Esophagus squamous epithelium (tissue), 5 donors: ENCODE results near the gene ITGB8. TPM values are rescaled to one million over a fixed set of nuclear protein-coding genes. Genes with fewer than 3 reads are reported as not detected.
A peak's percentile ranks its signal among the peaks of the same experiment; 100 is the strongest.

Source experiments
- DNase-seq: peaks from one replicate; lab custom pipeline; 2025; lab: John Stamatoyannopoulos, UW
- H3K27ac ChIP-seq, 4 donors: fragments of 200-600 bp; sonication (generic); one replicate each; pipeline ENCODE4 v1.5.1; 2016 to 2019; ENCODE audit warnings: mild to moderate bottlenecking in 1 of 4
- H3K27me3 ChIP-seq, 4 donors: fragments of 200-600 bp; sonication (generic); 1 replicate in 3 of 4; 2 replicates in 1 of 4; pipeline versions ENCODE4 v1.5.1 to v1.6.0; 2017 to 2021; ENCODE audit warnings: antibody characterized with exemption in 1 of 4
- H3K36me3 ChIP-seq, 3 donors: fragments of 200-600 bp; sonication (generic); one replicate each; pipeline ENCODE4 v1.5.1; 2016 to 2019
- H3K4me1 ChIP-seq, 3 donors: fragments of 200-600 bp; sonication (generic); one replicate each; pipeline ENCODE4 v1.5.1; 2017 to 2019
- H3K4me3 ChIP-seq, 4 donors: fragments of 200-600 bp; sonication (generic); 1 replicate in 3 of 4; 2 replicates in 1 of 4; pipeline ENCODE4 v1.5.1; 2016 to 2019; ENCODE audit warnings: mild to moderate bottlenecking in 2 of 4, moderate library complexity in 1 of 4
- H3K9me3 ChIP-seq, 3 donors: fragments of 200-600 bp; sonication (generic); one replicate each; pipeline ENCODE4 v1.5.1; 2016 to 2019
- POLR2A ChIP-seq, 4 donors: fragments of 450-650 bp; IDR thresholded peaks; one replicate each; pipeline ENCODE4 v1.6.1; 2017; ENCODE audit warnings: antibody characterized with exemption in 4 of 4, mild to moderate bottlenecking in 4 of 4, moderate library complexity in 3 of 4
- WGBS, 2 donors: methylation state at CpG; one replicate each; pipeline ENCODE4 v1.1.5; 2018; 5-methylcytosine and 5-hydroxymethylcytosine counted together
- intact Hi-C: fragments of 100-400 bp; cut with DNase I; formaldehyde crosslinking; loops from one replicate; pipeline ENCODE4 v1.15.0; 2022
- total RNA-seq, 4 donors: library from RNA; depleted of rRNA; stranded (reverse); fragments of >200 nt; gene quantifications; one replicate each; pipeline ENCODE4 v1.1.0, GENCODE V29; 2016
- TF ChIP-seq, protein P1 (sequence below), 6 experiments: fragments of 450-650 bp in 4 of 6; fragments of 200-600 bp in 2 of 6; sonication (generic) in 2 of 6; IDR thresholded peaks; one replicate each; pipeline ENCODE4 v1.5.1; 2016 to 2019; ENCODE audit warnings: antibody characterized with exemption in 6 of 6, mild to moderate bottlenecking in 4 of 6, moderate library complexity in 4 of 6
- donor health status: DM: yes; HTN: yes; CAD: no.

The ITGB8 gene
- total RNA-seq, 4 donors from 2014 or later: 23.5 to 30.6 (median 27.4) TPM

DNA sequence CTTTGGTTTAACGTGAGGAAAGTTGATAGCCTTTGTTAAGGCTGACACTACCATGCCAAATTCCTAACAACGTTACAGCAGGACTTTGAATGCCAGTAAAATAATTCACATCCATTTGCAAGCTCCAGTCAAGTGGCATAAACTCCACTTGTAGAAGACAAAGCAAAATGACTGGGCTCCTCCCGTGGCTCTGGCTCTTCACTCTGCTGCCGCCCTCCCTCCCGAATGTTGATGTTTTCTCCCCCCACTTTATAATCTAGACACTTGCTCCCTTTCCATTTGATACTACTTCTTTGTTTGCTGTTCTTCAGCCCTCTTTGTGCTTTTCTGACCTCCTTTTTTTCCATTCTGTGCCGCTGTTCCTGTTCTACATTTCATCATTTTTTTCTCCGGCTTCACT is 22.8 kb upstream of the ITGB8 start:
- Histone ChIP-seq H3K27ac (no peak overlapping the region), H3K4me3 (no peak overlapping the region), H3K27me3 (no peaks in the 10 kb centered on the region), H3K36me3 (no peaks in the 10 kb centered on the region), H3K9me3 (no peaks in the 10 kb centered on the region), H3K4me1 (peaks cover 0 to 9% (median 0%) of the 10 kb centered on the region in 3 donors)
- 71 to 75% methylated on average over 7 of the region's 7 CpGs for WGBS, 2 donors
- no peak for DNase-seq
- intact Hi-C loops: no loop called here
- TF ChIP-seq POLR2A (IDR thresholded peaks at IDR 0.05): no peak
- TF ChIP-seq, protein P1, sequence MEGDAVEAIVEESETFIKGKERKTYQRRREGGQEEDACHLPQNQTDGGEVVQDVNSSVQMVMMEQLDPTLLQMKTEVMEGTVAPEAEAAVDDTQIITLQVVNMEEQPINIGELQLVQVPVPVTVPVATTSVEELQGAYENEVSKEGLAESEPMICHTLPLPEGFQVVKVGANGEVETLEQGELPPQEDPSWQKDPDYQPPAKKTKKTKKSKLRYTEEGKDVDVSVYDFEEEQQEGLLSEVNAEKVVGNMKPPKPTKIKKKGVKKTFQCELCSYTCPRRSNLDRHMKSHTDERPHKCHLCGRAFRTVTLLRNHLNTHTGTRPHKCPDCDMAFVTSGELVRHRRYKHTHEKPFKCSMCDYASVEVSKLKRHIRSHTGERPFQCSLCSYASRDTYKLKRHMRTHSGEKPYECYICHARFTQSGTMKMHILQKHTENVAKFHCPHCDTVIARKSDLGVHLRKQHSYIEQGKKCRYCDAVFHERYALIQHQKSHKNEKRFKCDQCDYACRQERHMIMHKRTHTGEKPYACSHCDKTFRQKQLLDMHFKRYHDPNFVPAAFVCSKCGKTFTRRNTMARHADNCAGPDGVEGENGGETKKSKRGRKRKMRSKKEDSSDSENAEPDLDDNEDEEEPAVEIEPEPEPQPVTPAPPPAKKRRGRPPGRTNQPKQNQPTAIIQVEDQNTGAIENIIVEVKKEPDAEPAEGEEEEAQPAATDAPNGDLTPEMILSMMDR (IDR thresholded peaks at IDR 0.05): no peak

DNA sequence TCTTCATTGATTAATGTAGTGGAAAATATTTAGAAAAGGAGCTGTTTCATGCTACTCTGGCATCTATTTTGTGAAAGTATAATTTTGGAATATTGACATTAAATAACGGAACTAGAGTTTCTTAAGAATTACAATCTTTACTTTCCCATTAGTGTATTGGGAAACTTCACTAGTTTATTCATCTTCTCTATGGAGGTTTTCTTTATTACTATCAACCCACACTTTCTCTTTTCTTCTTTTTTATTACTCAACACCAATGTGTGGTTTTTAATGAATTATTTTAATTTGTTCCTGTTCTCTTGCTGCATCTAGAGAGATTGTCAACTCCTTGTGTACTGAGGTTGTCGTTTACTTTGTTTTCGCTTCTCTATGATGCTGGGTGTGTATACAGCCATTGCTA is 20.4 kb upstream of the ITGB8 start:
- Histone ChIP-seq H3K27ac (no peak overlapping the region), H3K4me1 (peaks cover 0 to 10% (median 0%) of the 10 kb centered on the region in 3 donors), H3K4me3 (no peak overlapping the region), H3K9me3 (no peaks in the 10 kb centered on the region), H3K27me3 (no peaks in the 10 kb centered on the region), H3K36me3 (no peaks in the 10 kb centered on the region)
- intact Hi-C loops: loop anchor here (10.0 kb wide), 1 partner anchor 556 kb away; no protein-coding TSS in a partner anchor
- TF ChIP-seq, protein P1 (IDR thresholded peaks at IDR 0.05): no peak
- TF ChIP-seq POLR2A (IDR thresholded peaks at IDR 0.05): no peak
- no peak for DNase-seq
- 85 to 86% methylated on average over 3 of the region's 3 CpGs for WGBS, 2 donors

DNA sequence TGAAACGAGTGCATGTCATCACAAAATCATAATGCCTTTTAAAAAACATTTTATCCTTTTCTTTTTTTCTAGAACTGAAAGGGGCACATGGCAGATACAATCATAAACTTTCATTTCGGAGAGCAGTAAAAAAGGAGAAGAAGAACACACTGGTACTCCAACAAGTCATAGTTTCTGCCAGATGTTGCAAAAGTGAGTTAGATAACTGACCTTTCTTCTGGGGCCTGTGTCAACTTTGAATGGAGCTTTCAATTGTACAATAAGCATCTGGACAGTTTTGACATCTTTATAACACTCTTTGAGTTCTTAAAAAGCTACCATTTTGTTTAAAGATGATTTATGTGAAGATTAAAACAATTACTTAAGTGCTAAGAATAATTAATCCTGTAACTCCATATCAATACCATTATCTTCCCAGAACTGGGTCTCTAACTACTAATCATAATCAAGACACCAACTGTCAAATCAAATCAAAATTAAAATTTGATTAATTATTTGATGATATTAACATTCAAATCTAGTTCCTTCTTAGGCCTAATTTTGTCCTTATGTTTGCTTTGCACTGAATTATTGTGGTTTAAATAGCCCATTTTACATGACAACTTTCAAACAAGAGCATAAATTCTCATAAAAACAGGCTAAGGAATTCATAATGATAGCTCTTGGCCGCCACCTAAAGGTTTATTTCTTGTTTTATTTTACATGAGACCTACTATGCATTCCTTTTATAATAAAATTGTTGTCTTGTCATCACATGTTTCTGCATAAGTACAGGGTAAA is 19.5 kb upstream of the ITGB8 start:
- 47 to 48% methylated on average over 3 of the region's 3 CpGs for WGBS, 2 donors

DNA sequence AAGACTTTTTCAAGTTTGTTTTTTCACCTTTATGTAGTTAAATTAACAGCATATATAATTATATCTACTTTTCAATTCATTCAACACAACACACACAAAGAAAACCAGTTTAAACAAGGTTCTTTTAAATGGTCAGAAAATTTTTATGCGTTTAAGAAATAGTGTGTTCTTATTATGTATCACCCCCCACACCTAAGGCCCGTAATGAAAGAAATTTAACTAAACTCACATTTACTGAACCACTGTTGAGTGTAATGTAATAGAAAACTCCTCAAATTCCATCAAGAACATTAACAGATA is 19.0 kb upstream of the ITGB8 start:
- Histone ChIP-seq H3K4me1 (peaks cover 0 to 10% (median 0%) of the 10 kb centered on the region in 3 donors), H3K4me3 (no peak overlapping the region), H3K27ac (no peak overlapping the region), H3K9me3 (no peaks in the 10 kb centered on the region), H3K36me3 (no peaks in the 10 kb centered on the region), H3K27me3 (no peaks in the 10 kb centered on the region)
- intact Hi-C loops: loop anchor here (10.0 kb wide), 1 partner anchor 557 kb away; no protein-coding TSS in a partner anchor
- TF ChIP-seq, protein P1 (IDR thresholded peaks at IDR 0.05): peak in 1 of 6 experiments; percentile 3
- no peak for TF ChIP-seq POLR2A (IDR thresholded peaks at IDR 0.05)
- WGBS, 2 donors: 86 to 91% methylated on average over 2 of the region's 2 CpGs
- DNase-seq: no peak

More for the DNA sequence above, 19.5 kb upstream of the ITGB8 start:
- intact Hi-C loops: loop anchor here (10.0 kb wide), 1 partner anchor 556 kb away; no protein-coding TSS in a partner anchor
- H3K27me3 ChIP-seq: no peaks in the 10 kb centered on the region
- no peak for DNase-seq
- no peaks in the 10 kb centered on the region for H3K9me3 ChIP-seq
- no peak overlapping the region for H3K27ac ChIP-seq
- TF ChIP-seq, protein P1 (IDR thresholded peaks at IDR 0.05): peak; percentile 15 to 62 (median 40)
- no peak for TF ChIP-seq POLR2A (IDR thresholded peaks at IDR 0.05)
- no peaks in the 10 kb centered on the region for H3K36me3 ChIP-seq
- peaks cover 0 to 10% (median 0%) of the 10 kb centered on the region in 3 donors for H3K4me1 ChIP-seq
- no peak overlapping the region for H3K4me3 ChIP-seq

DNA sequence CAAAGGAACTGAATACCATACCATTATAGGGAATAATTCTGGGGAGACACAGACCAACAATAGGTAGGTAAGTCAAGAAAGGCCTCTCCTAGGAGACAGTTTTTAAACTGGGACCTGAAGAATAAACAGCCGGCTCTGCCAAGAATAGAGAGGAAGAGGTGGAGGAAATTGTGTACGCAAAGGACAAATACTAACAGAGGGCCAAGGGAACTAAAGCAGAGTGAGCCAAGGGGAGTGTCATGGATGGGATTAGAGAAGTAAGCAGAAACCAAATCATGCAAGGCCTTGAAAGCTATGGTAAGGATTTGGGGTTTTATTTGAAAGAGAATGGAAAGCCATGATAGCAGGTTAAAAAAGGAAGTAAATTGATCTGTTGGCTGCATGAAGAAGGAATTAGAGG is 18.1 kb upstream of the ITGB8 start:
- Histone ChIP-seq H3K36me3 (no peaks in the 10 kb centered on the region), H3K9me3 (no peaks in the 10 kb centered on the region), H3K4me3 (no peak overlapping the region), H3K27me3 (no peaks in the 10 kb centered on the region), H3K27ac (peak overlapping the region in 1 of 4 donors; percentile 9), H3K4me1 (peaks cover 0 to 10% (median 0%) of the 10 kb centered on the region in 3 donors)
- 22 to 29% methylated on average over 2 of the region's 2 CpGs for WGBS, 2 donors
- no peak for TF ChIP-seq POLR2A (IDR thresholded peaks at IDR 0.05)
- TF ChIP-seq, protein P1 (IDR thresholded peaks at IDR 0.05): no peak
- intact Hi-C loops: loop anchor here (10.0 kb wide), 1 partner anchor 558 kb away; no protein-coding TSS in a partner anchor
- no peak for DNase-seq
